Stimulated activated CD8-positive, alpha-beta memory T cell treated with anti-CD3 and anti-CD28 coated beads, Interleukin-4, amount 100 ng/mL, for 24 hours (primary cell): ENCODE data around the gene PDPN.

ENCODE experiments used
- DNase-seq: peaks from one replicate; pipeline ENCODE4 v3.0.0-alpha.2; 2020; ENCODE audit warnings: low read depth

PDPN gene

DNA sequence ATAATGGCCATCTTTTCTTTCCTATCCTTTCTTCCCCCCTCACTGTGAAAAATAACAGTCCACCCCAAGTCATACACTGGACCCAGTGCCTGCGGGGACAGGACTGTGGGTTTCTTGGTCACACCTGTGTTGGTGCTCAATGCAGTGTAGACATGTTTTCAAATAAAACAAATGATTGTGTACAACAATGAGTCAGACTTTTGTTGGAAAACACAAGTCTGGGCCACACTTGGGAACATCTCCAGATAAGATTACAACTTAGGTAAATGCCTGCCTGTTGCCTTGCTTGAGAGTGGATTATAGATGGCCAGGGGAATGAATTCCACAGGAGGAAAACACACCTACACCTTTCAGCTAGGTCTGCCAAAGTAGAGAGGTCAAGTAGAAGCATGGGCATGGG, 34.1 kb downstream of the PDPN start:
- DNase-seq: no peak

- no peak for DNase-seq
Measured at GRCh38 chr1:13618483-13618882, 34.9 kb downstream of the PDPN start.

GRCh38 chr1:13619909-13620308, 36.3 kb downstream of the PDPN start:
- no peak for DNase-seq

DNA sequence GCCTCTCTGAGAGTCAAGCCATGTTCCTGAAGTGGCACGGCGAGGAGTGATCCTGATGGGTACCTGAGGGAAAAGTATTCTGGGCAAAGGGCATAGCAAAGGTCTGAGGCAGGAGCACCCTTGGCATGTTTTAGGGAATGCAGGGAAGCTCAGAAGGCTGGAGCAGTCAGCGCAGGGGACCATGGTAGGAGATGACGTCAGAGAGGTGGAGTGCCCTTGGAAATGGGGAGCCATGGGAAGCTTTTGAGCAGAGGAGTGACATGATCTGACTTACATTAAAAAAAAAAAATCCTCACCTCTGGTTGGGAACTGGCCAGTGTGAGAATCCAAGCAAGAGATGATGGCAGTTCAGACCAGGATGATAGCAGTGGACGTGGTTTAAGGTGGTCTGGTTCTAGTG, 37.2 kb downstream of the PDPN start:
- no peak for DNase-seq

DNA sequence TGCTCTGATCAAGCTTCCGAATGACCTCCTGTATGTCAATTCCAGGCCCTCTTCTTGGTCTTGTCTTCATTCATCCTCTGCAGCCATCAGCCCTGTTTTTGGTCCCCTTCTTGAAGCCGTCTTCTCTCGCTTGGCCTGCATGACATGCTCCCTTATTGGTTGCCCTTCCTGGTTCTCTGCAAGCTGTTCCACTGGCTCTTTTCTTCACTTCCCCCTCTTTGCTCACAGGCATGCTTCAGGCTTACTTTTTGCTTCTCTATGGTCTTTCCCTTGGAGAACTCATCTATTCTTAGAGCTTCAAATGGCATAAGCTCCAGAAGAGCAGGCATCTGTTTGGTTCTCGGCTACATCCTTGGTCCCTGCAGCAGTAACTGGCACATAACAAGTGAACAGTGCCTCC, 38.8 kb downstream of the PDPN start:
- no peak for DNase-seq

DNA sequence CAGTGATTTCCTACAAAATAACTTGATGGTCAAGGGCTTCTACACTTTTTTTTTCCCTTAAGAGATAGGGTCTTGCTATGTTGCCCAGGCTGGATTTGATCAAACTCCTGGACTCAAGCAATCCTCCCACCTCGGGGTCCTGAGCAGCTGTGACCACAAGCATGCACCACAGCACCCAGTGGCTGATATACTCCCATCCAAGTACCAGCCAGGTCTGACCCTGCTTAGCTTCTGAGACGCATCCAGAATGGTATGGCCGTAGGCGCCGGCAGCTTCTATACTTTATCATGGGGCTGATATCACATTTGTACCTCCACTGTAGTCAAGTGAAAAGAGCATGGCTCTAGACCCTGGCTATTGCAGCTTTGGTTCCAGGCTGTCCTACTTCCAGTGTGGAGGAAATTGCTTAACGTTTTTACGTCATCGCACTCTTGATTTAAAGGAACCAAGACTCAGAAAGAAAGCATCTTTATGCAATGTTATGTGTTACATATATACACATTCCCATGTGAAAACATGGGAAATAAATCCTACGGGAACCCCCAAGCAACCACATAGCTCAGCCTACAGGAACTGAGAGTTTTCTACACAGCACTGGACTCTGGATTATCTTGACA, 39.5 kb downstream of the PDPN start:
- no peak for DNase-seq

DNA sequence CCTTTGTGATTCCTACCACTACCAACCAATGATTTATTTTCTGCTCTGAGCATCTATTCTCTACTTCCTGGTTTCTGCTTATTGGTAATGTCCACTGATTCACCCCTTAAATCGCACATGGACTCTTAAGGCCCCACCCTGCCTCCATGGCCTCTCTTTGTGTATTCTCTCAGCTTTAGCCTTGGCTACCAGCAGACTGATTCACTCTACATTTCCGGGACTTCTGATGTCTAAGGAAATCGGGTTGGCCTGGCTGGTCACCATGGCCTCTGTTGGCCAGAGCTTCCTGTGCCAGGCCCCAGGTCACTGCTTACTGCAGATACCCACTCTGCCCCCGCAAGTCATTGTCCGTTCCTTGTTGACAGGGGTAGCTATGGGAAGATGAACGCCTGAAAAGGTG, 40.9 kb downstream of the PDPN start:
- no peak for DNase-seq

- no peak for DNase-seq
Measured at GRCh38 chr1:13627127-13627526, 43.5 kb downstream of the PDPN start.

DNA sequence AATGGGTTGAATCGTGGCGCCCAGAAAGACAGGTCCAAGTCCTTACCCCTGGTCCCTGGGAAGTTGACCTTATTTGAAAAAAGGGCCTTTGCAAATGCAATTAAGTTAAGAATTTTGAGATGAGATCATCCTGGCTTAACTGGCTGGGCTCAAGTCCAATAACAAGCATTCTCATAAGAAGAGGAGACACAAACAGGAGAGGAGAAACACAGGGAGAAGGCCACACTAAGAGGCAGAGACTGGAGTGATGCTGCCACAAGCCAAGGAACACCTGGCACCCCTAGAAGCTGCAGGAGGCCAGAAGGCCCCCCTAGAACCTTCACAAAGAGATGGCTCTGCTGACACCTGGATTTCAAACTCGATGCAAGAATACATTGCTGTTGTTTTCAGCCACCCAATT, 44.6 kb downstream of the PDPN start:
- DNase-seq: no peak

DNA sequence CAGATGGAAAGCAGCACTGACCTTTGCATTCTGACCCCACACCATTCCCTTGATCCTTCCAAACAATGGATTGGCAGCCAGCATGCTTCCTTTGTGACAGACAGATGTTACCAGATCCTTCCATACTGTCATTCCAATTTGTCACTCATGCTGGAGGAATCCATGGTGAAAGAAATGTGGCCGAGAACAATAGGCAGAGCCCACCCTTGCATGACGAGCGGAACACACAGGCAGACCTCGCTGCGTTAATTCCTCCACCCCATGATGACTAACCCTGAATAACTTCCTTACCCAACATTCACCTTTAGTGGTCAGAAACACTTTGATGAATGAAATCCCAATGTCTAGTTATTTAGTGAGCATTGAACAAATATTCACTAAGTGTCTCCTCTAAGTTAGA, 45.1 kb downstream of the PDPN start:
- no peak for DNase-seq

DNA sequence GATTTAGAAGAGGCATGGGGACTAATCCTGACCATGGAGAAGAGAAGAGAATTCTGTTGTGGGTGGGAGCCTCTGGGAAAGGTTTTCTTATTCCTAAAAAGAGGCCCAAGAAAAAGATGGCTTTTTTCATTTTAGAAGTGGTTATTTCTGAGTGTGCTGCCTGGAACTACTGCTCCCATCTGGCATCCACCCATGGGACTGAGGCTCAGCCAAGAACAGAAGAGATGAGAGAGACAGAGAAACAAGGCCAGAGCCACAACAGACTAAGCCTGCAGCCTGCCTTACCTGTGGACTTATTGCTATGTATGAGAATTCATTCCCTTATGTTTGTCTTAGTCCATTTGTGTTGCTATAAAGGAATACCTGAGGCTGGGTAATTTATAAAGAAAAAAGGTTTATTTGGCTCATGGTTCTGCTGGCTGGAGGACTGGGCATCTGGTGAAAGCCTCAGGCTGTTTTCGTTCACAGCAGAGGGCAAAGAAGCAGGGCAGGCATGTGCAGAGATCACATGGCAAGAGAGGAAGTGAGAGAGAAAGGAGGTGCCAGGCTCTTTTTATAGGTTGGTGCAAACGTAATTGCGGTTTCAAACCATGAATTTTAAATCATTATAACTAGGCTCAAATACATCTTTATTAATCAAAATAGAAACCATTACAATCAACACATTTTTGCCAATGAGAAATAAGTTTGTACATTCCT, 58.8 kb downstream of the PDPN start:
- no peak for DNase-seq

DNA sequence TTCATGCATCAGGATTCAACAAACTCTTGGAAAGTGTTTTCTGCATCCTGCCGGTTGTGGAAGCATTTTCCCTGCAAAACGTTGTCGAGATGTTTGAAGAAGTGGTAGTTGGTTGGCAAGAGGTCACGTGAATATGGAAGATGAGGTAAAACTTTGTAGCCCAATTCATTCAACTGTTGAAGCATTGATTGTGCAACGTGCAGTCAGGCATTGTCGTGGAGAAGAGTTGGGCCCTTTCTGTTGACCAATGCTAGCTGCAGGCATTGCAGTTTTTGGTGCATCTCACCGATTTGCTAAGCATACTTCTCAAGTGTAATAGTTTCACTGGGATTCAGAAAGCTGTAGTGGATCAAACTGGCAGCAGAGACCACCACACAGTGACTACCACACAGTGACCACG, 59.4 kb downstream of the PDPN start:
- no peak for DNase-seq

DNA sequence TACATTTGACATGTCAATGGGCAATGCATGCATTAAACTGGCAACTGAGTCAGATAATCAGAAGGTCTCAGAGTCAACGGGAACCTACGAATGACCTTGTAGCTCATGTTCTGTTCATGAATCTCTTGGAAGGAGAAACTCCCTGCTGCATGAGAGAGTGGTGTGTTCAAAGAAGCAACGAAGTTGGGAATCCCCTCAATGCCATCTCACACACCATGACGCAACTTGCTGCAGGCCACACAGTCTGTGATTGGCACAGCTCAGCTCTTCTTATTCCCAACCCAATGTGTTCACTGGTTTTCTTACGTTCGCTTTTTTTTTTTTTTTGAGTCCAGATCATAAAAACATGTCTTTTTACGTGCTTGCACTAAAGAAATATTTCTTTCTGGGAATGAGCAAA, 62.9 kb downstream of the PDPN start:
- DNase-seq: no peak

DNA sequence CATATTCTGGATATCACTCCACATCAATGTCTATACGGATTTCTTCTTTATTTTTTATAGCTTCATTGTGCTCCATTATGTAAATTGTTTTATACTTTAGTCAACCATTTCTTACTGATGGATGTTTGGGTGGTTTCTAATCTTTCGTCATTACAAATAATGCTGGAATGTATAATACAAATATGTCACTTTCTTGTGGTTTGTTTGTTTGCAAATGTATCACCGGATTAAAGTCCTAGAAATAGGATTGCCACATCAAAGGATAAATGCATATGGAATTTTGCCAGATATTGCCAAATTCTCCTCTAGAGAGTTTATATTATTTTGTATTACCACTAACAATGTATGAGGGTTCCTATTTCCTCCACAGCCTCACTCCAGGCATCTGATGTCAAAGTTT, 67.6 kb downstream of the PDPN start:
- DNase-seq: no peak

DNA sequence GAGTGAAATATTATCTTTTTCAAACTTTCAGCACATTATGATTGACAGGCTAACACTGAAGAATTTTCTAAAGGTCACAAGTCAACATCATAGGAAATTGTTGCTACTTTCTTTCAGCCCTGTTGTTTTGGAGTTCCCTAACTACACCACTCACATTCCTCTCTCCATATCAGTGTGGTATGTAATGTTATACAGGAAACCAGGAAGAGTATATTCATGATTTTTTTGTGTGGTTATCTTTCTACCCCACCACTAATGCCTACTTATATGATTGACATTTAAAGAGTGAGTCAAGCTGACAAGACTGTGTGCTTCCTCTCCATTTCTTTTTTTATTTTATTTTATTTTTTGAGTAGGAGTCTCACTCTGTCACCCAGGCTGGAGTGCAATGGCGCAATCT, 68.6 kb downstream of the PDPN start:
- no peak for DNase-seq

DNA sequence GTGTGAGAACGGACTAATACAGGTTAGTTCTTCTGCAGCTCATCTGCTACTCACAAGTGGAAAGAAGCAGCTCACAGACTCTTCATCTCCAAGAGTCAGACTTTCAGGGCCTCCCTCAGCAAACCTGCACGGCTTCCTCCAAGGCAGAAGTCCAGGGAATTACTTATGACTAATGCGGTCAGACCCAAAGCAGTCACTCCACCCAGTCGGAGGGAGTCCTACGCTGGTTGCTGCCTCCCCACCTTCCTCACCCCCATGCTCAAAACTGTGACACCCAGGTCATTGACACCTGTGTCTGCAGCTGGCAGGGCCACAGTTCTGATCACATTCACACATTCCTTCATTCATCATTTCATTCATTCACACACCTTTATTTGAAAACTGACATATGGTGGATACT, 77.9 kb downstream of the PDPN start:
- no peak for DNase-seq

GRCh38 chr1:13662493-13662892, 78.9 kb downstream of the PDPN start:
- DNase-seq: no peak

DNA sequence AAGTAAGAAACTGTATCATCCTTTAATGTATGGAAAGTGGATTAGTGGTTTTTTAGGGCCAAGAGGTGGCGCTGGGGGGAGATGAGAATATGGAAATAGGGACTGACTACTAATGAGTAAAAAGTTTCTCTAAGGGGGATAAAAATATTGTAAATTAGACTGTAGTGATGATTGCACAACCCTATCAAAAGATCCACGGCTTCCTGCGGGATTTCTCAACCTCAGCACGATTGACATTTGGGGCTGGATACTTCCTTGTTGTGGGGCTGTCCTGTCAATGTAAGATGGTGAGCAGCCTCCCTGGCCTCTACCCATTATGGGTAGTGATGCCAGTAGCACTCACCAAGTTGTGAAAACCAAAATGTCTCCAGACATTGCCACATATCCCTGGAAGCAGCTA, 80.3 kb downstream of the PDPN start:
- DNase-seq: no peak

DNA sequence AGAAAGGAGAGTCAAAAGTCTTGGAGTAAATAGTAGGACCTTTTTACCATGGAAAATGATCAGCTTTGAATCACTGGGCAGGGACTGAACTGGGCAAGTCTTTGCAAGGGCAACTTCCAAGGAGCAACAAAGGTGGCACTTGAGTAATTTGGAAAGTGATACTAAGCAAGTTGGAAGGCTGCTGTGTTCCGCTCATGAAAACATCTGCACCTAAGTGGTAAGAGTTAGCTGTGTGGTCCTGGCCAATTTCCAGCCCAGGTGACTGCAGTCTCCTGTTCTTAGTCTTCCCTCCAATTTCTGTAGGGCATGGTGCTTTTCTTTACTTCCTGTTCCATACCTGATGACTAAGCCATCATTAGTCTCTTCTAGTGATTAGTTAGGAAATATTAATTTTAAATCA, 80.8 kb downstream of the PDPN start:
- no peak for DNase-seq

- DNase-seq: no peak
Measured at GRCh38 chr1:13666317-13666716, 82.7 kb downstream of the PDPN start.
